GM21526 (cell line): ENCODE data around the gene INA.

Experiments
- ATAC-seq: cut with Tn5 transposase; IDR thresholded peaks from one replicate; pipeline ENCODE4 v1.9.1; 2021; ENCODE audit warnings: moderate library complexity; ENCODE audit not compliant: unreplicated experiment, low FRiP score

The INA gene

GRCh38 chr10:103265717-103266329 lies 11.1 kb upstream of the INA start:
- ATAC-seq, result no peak

- ATAC-seq, result no peak
Measured at GRCh38 chr10:103273041-103273441, 3.9 kb upstream of the INA start.

GRCh38 chr10:103276251-103276895 lies 565 bp upstream of the INA start:
- ATAC-seq, result no peak

GRCh38 chr10:103277713-103278536 lies 987 bp downstream of the INA start:
- no peak for ATAC-seq

GRCh38 chr10:103278537-103278823 lies 1.5 kb downstream of the INA start:
- ATAC-seq, result no peak

- no peak for ATAC-seq
Measured at GRCh38 chr10:103278862-103279298, 1.9 kb downstream of the INA start.

GRCh38 chr10:103280031-103280430 lies 3.1 kb downstream of the INA start:
- no peak for ATAC-seq

- no peak for ATAC-seq
Measured at GRCh38 chr10:103280506-103280905, 3.6 kb downstream of the INA start.

GRCh38 chr10:103281753-103282152 lies 4.8 kb downstream of the INA start:
- no peak for ATAC-seq

- ATAC-seq, result no peak
Measured at GRCh38 chr10:103282961-103283360, 6.0 kb downstream of the INA start.

- no peak for ATAC-seq
Measured at GRCh38 chr10:103284170-103284569, 7.2 kb downstream of the INA start.

GRCh38 chr10:103287992-103288391 lies 11.1 kb downstream of the INA start:
- no peak for ATAC-seq

- no peak for ATAC-seq
Measured at GRCh38 chr10:103291588-103291987, 14.7 kb downstream of the INA start.

- ATAC-seq, result no peak
Measured at GRCh38 chr10:103295374-103296015, 18.6 kb downstream of the INA start.

- ATAC-seq, result no peak
Measured at GRCh38 chr10:103307594-103307993, 30.7 kb downstream of the INA start.

GRCh38 chr10:103310197-103310596 lies 33.3 kb downstream of the INA start:
- ATAC-seq, result no peak

- ATAC-seq, result no peak
Measured at GRCh38 chr10:103316087-103316486, 39.1 kb downstream of the INA start.

GRCh38 chr10:103327906-103328305 lies 51.0 kb downstream of the INA start:
- no peak for ATAC-seq

GRCh38 chr10:103333934-103334520 lies 57.1 kb downstream of the INA start:
- no peak for ATAC-seq

GRCh38 chr10:103334567-103334966 lies 57.6 kb downstream of the INA start:
- no peak for ATAC-seq

GRCh38 chr10:103336370-103336769 lies 59.4 kb downstream of the INA start:
- no peak for ATAC-seq
